Cardiac fibroblast (primary cell): Measurements from ENCODE around the gene CCDC87.

Experiments
- DNase-seq, 2 donors: peaks; one replicate each; pipeline versions ENCODE4 v3.0.0 to v3.0.0-alpha.2; 2010; ENCODE audit warnings: low read depth in 2 of 2
- H3K4me3 ChIP-seq, 2 donors: replicated peaks in 1 of 2; 1 replicate in 1 of 2; 2 replicates in 1 of 2; pipeline ENCODE4 v1.5.1; 2011; ENCODE audit warnings: low read depth in 2 of 2, low read length in 2 of 2, mild to moderate bottlenecking in 2 of 2, moderate library complexity in 1 of 2
- CTCF ChIP-seq: IDR thresholded peaks from one replicate; pipeline ENCODE4 v1.5.1; 2011; ENCODE audit warnings: low read depth, mild to moderate bottlenecking, low read length, inconsistent platforms

CCDC87 gene

GRCh38 chr11:66581261-66581660 is 11.6 kb downstream of the CCDC87 start:
- no peak overlapping the region for H3K4me3 ChIP-seq
- TF ChIP-seq CTCF, result no peak
- no peak for DNase-seq

- DNase-seq, result peak; percentile 54 to 77
Observed at GRCh38 chr11:66580803-66581202, 12.1 kb downstream of the CCDC87 start.

DNA sequence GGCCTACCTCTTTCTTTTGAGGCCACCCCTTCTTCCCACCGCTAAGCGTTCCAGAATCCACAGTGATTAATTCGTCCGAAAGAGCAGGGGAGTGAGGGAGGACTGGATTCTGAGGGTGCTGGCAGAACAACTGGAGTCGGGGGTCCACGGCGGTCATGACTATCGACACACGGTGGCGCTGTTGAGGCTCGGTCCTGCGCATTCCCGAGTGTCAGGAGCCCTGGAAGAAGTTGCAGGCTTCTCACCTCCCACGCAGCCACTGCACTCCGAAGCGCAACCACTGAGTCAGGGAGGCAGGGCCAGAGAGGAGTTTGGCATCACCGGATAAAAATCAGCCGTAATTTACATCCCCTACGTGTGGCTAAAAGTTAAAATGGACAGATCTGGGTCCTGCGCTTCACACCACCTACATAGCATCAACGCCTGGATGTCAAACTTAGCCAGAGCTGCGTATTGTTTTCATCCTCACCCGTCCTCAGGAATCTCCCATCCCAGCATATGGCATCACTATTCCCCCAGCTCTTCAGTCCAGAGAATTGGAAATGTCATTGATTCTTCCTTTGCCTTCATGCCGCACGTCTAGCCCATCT is 13.8 kb downstream of the CCDC87 start:
- peak; percentile 84 for TF ChIP-seq CTCF
- no peak overlapping the region for H3K4me3 ChIP-seq
- DNase-seq, result peak; percentile 79 to 83

More at GRCh38 chr11:66580803-66581202, 12.1 kb downstream of the CCDC87 start:
- no peak overlapping the region for H3K4me3 ChIP-seq
- TF ChIP-seq CTCF, result no peak

DNA sequence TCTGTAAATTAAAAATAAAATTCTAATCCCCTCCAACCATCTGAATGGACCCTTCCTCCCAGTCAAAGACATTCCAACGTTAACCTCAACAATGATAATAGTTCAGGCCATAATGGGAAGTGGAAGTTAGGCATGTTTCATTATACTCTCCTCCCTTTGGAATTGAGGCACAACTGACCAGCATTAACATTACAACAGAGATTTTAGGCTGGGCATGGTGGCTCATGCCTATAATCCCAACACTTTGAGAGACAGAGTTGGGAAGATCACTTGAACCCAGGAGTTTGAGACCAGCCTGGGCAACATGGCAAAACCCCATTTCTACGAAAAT is 22.0 kb downstream of the CCDC87 start:
- DNase-seq, result no peak
- no peak overlapping the region for H3K4me3 ChIP-seq
- no peak for TF ChIP-seq CTCF

- no peak for DNase-seq
- TF ChIP-seq CTCF, result no peak
- H3K4me3 ChIP-seq, result no peak overlapping the region
Observed at GRCh38 chr11:66570079-66570849, 22.6 kb downstream of the CCDC87 start.

GRCh38 chr11:66569076-66569475 is 23.8 kb downstream of the CCDC87 start:
- TF ChIP-seq CTCF, result no peak

More at GRCh38 chr11:66569076-66569475, 23.8 kb downstream of the CCDC87 start:
- H3K4me3 ChIP-seq, result no peak overlapping the region
- DNase-seq, result no peak
